ENCODE measurements around the gene CADPS.

- TF ChIP-seq CTCF (conservative IDR thresholded peaks at IDR 0.05) (no peak), ZFX (IDR thresholded peaks at IDR 0.05) (no peak)
Measured at GRCh38 chr3:62727536-62727935, 147.7 kb downstream of the CADPS start.
